Renal cortical epithelial cell (primary cell): Measurements from ENCODE around the gene NKRF. TPM values are rescaled to one million over a fixed set of nuclear protein-coding genes. Genes with fewer than 3 reads are reported as not detected.

Source experiments
- total RNA-seq: library from RNA; depleted of rRNA; stranded (reverse); fragments of >200 nt; gene quantifications from 2 replicates; pipeline ENCODE4 v1.2.3, GENCODE V29; 2014

NKRF gene
- total RNA-seq, 1 donor from 2014 or later: 16.6 TPM

Other genes starting within 250 kb of the NKRF start
- gene SLC25A43, start 207.1 kb downstream of the NKRF start, total RNA-seq: 18.7 and 24.3 TPM in 2 replicates
- 194 and 195 TPM in 2 replicates for gene SLC25A5, start 138.0 kb downstream of the NKRF start, total RNA-seq
- 51.7 and 52.9 TPM in 2 replicates for gene STEEP1, start 41.0 kb downstream of the NKRF start, total RNA-seq
- 38.7 and 68.8 TPM in 2 replicates for gene UBE2A, start 31.9 kb downstream of the NKRF start, total RNA-seq
- 19.4 and 31.5 TPM in 2 replicates for gene SEPTIN6, start 86.7 kb upstream of the NKRF start, total RNA-seq
- gene SOWAHD, start 152.2 kb upstream of the NKRF start, total RNA-seq: 0.35 and 0.99 TPM in 2 replicates
- 3,025 and 7,934 TPM in 2 replicates for gene RPL39, start 185.2 kb upstream of the NKRF start, total RNA-seq
- 1.0 and 3.7 TPM in 2 replicates for gene UPF3B, start 246.5 kb upstream of the NKRF start, total RNA-seq